Fibroblast of the aortic adventitia (primary cell): ENCODE data around the gene NRXN3. TPM values are rescaled to one million over a fixed set of nuclear protein-coding genes. Genes with fewer than 3 reads are reported as not detected.
A peak's percentile ranks its signal among the peaks of the same experiment; 100 is the strongest.

Experiments
- DNase-seq: peaks from one replicate; pipeline ENCODE4 v3.0.0-alpha.2; 2010; ENCODE audit warnings: low read depth
- H3K4me3 ChIP-seq: 2 replicates; pipeline ENCODE4 v1.5.1; 2011; ENCODE audit warnings: low read depth, mild to moderate bottlenecking, control low read depth, low read length, moderate library complexity
- total RNA-seq: library from RNA; depleted of rRNA; stranded (reverse); fragments of >200 nt; gene quantifications from 2 replicates; pipeline ENCODE4 v1.2.3, GENCODE V29; 2012; ENCODE audit warnings: low replicate concordance
- TF ChIP-seq, protein P1 (sequence below): IDR thresholded peaks from 2 replicates; pipeline ENCODE4 v1.5.1; 2011; ENCODE audit warnings: mild to moderate bottlenecking, low read length, control low read depth, inconsistent platforms; ENCODE audit not compliant: insufficient read depth

The NRXN3 gene
- total RNA-seq, 1 donor: 0.18 TPM

DNA sequence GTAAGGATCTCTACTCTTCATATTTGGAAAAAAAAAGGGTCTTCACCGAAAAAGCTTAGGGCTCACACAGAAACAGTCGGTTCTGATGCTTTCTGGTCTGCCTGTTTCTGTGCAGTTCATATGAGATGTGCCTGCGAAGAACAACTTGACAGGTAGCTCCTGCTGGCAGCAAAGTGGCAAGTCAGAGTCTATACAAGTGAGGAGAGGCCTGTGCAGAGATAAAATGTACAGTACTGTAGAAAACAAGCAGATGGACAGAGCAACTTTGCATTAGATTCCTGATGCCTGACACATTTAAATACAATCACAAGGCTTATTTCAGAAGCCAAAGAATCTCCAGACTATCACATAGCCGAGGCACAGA is 1105.1 kb downstream of the NRXN3 start:
- H3K4me3 ChIP-seq: no peak overlapping the region
- TF ChIP-seq, protein P1, sequence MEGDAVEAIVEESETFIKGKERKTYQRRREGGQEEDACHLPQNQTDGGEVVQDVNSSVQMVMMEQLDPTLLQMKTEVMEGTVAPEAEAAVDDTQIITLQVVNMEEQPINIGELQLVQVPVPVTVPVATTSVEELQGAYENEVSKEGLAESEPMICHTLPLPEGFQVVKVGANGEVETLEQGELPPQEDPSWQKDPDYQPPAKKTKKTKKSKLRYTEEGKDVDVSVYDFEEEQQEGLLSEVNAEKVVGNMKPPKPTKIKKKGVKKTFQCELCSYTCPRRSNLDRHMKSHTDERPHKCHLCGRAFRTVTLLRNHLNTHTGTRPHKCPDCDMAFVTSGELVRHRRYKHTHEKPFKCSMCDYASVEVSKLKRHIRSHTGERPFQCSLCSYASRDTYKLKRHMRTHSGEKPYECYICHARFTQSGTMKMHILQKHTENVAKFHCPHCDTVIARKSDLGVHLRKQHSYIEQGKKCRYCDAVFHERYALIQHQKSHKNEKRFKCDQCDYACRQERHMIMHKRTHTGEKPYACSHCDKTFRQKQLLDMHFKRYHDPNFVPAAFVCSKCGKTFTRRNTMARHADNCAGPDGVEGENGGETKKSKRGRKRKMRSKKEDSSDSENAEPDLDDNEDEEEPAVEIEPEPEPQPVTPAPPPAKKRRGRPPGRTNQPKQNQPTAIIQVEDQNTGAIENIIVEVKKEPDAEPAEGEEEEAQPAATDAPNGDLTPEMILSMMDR: no peak
- DNase-seq: no peak

DNA sequence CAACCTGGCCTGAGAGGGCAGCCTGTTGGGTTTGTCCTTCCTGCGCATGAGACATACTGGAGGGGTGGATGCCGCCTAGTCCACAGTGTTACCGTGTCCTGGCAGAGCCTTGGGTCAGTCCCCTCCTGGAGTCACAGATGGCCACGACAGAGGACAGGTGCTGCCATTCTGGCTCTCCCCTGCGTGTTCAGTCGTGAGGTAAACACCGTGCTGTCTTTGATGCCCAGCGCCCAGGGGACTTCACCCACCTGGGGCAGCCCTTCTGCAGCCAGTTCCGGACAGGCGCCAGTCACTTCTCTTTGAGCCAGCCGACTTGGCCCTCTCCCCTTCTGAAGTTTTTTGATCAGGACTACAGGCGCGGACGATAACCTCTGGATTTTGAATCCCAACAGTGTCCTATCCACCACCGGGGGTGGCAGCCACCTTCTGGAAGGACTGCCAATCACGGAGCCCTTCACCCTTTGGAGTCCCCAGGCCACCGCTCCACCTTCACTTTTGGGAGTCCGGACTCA is 1108.2 kb downstream of the NRXN3 start:
- TF ChIP-seq, protein P1: no peak
- DNase-seq: no peak
- peak overlapping the region; percentile 58 for H3K4me3 ChIP-seq

GRCh38 chr14:79278798-79279644 is 1108.8 kb downstream of the NRXN3 start:
- TF ChIP-seq, protein P1: no peak
- H3K4me3 ChIP-seq: peak overlapping the region; percentile 58
- peak; percentile 59 for DNase-seq

DNA sequence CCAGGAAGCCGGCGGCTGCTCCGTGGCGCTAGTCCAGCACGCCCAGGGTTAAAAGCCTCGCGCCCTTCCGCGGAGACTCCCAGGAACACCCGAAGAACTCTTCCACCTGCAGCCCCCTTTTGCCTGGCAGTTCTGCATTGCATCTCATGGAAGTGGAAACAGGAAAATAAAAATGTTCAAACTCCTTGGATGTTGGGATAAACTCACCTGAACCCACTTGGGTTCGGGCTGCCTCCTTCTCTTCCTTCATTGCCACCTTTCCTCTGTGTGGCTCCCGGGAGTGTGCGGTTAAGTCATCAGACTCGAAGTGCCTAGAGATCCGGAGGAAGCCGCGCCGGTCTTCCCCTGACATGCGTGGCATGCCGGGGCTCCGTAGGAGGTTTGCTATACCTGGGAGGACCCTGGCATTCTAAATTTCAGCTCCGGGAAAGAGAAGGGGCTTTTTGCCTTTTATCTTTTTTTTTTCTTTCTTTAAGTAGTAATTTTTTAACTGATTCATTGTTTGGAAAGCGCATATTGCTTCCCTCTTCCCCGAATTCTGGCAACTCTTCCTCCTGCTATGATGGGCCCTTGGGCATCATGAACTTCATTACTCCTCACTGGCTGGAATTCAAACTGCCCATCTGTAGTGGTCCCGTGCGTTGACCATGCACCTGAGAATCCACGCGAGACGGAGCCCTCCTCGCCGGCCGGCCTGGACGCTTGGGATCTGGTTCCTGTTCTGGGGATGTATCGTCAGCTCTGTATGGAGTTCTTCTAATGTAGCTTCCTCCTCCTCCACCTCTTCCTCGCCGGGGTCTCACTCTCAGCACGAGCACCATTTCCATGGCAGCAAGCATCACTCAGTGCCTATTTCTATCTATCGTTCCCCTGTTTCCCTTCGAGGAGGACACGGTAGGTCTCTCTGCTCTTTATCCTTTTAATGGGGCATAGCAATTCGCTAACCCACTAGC is 1109.7 kb downstream of the NRXN3 start:
- DNase-seq: no peak
- H3K4me3 ChIP-seq: peak overlapping the region; percentile 58
- TF ChIP-seq, protein P1: no peak

- TF ChIP-seq, protein P1: no peak
- H3K4me3 ChIP-seq: no peak overlapping the region
Observed at GRCh38 chr14:79281244-79282152, 1111.3 kb downstream of the NRXN3 start.

DNA sequence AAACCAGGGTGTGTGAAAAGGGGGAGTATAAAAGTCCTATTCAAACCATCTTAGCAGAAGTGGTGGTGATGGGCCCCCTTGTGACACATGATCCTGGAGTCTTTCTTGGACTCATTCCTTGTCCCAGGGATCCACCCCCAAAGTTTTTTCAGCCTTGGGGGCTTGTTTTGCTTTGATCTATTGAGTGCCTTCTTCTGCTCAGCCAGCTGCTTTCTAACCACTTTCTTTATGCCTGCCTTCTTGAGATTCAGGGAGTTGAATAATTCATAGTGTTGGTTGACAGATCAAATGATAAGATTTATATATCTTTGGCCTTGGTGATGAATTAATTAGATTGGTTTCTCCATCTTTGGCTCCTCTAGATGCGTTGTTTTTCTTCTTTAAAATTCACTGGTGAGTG is 1114.4 kb downstream of the NRXN3 start:
- DNase-seq: no peak

More at GRCh38 chr14:79281244-79282152, 1111.3 kb downstream of the NRXN3 start:
- no peak for DNase-seq

More for the DNA sequence above, 1114.4 kb downstream of the NRXN3 start:
- TF ChIP-seq, protein P1: no peak
- no peak overlapping the region for H3K4me3 ChIP-seq
